Upper lobe of left lung (tissue), 4 donors: ENCODE results near the gene ELK3.

Experiments used
- POLR2A ChIP-seq, 4 donors: fragments of 450-650 bp; IDR thresholded peaks; one replicate each; pipeline ENCODE4 v1.5.1; 2016 to 2017; ENCODE audit warnings: antibody characterized with exemption in 4 of 4, mild to moderate bottlenecking in 2 of 4
- POLR2AphosphoS5 ChIP-seq, 2 donors: sonication (generic); formaldehyde crosslinking; IDR thresholded peaks; one replicate each; pipeline ENCODE4 v1.5.1; 2017; ENCODE audit warnings: antibody characterized with exemption in 2 of 2
- TF ChIP-seq, protein P1 (sequence below), 6 experiments: fragments of 450-650 bp in 4 of 6; fragments of 200-600 bp in 2 of 6; sonication (generic) in 2 of 6; IDR thresholded peaks; one replicate each; pipeline ENCODE4 v1.5.1; 2016 to 2019; ENCODE audit warnings: antibody characterized with exemption in 6 of 6

- TF ChIP-seq, protein P1, sequence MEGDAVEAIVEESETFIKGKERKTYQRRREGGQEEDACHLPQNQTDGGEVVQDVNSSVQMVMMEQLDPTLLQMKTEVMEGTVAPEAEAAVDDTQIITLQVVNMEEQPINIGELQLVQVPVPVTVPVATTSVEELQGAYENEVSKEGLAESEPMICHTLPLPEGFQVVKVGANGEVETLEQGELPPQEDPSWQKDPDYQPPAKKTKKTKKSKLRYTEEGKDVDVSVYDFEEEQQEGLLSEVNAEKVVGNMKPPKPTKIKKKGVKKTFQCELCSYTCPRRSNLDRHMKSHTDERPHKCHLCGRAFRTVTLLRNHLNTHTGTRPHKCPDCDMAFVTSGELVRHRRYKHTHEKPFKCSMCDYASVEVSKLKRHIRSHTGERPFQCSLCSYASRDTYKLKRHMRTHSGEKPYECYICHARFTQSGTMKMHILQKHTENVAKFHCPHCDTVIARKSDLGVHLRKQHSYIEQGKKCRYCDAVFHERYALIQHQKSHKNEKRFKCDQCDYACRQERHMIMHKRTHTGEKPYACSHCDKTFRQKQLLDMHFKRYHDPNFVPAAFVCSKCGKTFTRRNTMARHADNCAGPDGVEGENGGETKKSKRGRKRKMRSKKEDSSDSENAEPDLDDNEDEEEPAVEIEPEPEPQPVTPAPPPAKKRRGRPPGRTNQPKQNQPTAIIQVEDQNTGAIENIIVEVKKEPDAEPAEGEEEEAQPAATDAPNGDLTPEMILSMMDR (IDR thresholded peaks at IDR 0.05) = no peak
- no peak for TF ChIP-seq POLR2A (IDR thresholded peaks at IDR 0.05)
- peak in 1 of 2 donors; percentile 47 for TF ChIP-seq POLR2AphosphoS5 (IDR thresholded peaks at IDR 0.05)
Observed at GRCh38 chr12:96197503-96198272, 3.5 kb downstream of the ELK3 start.
